Measurements from ENCODE around the gene PICALM. TPM values are rescaled to one million over a fixed set of nuclear protein-coding genes. Genes with fewer than 3 reads are reported as not detected.

PICALM gene
- total RNA-seq, 4 donors from 2014 or later: 201 to 292 (median 237) TPM

- TF ChIP-seq CTCF (IDR thresholded peaks at IDR 0.05): no peak
- no peak for TF ChIP-seq POLR2A (IDR thresholded peaks at IDR 0.05)
- H3K4me3 ChIP-seq: no peak overlapping the region
- H3K4me1 ChIP-seq: peaks cover 0 to 16% (median 1%) of the 10 kb centered on the region in 4 donors
- H3K36me3 ChIP-seq: peaks cover 0 to 7% (median 0%) of the 10 kb centered on the region in 3 donors
- no peak for DNase-seq
- no peaks in the 10 kb centered on the region for H3K27me3 ChIP-seq
- H3K27ac ChIP-seq: no peak overlapping the region
- H3K9me3 ChIP-seq: no peaks in the 10 kb centered on the region
Observed at GRCh38 chr11:86035164-86035563, 33.7 kb downstream of the PICALM start.

GRCh38 chr11:86034710-86035109 lies 34.2 kb downstream of the PICALM start:
- H3K9me3 ChIP-seq: no peaks in the 10 kb centered on the region
- H3K4me1 ChIP-seq: peaks cover 0 to 16% (median 1%) of the 10 kb centered on the region in 4 donors
- H3K27ac ChIP-seq: no peak overlapping the region
- DNase-seq: no peak
- TF ChIP-seq POLR2A (IDR thresholded peaks at IDR 0.05) (no peak), CTCF (IDR thresholded peaks at IDR 0.05) (no peak)
- no peak overlapping the region for H3K4me3 ChIP-seq
- no peaks in the 10 kb centered on the region for H3K27me3 ChIP-seq
- H3K36me3 ChIP-seq: peaks cover 0 to 7% (median 0%) of the 10 kb centered on the region in 3 donors

GRCh38 chr11:86021377-86021776 lies 47.5 kb downstream of the PICALM start:
- no peak overlapping the region for H3K27ac ChIP-seq
- H3K36me3 ChIP-seq: peaks cover 0 to 70% (median 0%) of the 10 kb centered on the region in 3 donors
- H3K4me3 ChIP-seq: no peak overlapping the region
- no peaks in the 10 kb centered on the region for H3K4me1 ChIP-seq
- no peaks in the 10 kb centered on the region for H3K9me3 ChIP-seq
- DNase-seq: no peak
- no peaks in the 10 kb centered on the region for H3K27me3 ChIP-seq
- TF ChIP-seq CTCF (IDR thresholded peaks at IDR 0.05) (no peak), POLR2A (IDR thresholded peaks at IDR 0.05) (no peak)

- Histone ChIP-seq H3K9me3 (no peaks in the 10 kb centered on the region), H3K4me1 (no peaks in the 10 kb centered on the region), H3K27me3 (no peaks in the 10 kb centered on the region), H3K36me3 (peaks cover 0 to 47% (median 0%) of the 10 kb centered on the region in 3 donors), H3K4me3 (no peak overlapping the region), H3K27ac (no peak overlapping the region)
- no peak for TF ChIP-seq CTCF (IDR thresholded peaks at IDR 0.05)
- no peak for TF ChIP-seq POLR2A (IDR thresholded peaks at IDR 0.05)
- DNase-seq: no peak
Observed at GRCh38 chr11:86018249-86018648, 50.6 kb downstream of the PICALM start.

GRCh38 chr11:86016451-86016850 lies 52.4 kb downstream of the PICALM start:
- Histone ChIP-seq H3K36me3 (peaks cover 0 to 51% (median 0%) of the 10 kb centered on the region in 3 donors), H3K4me1 (no peaks in the 10 kb centered on the region), H3K4me3 (no peak overlapping the region), H3K9me3 (no peaks in the 10 kb centered on the region), H3K27ac (no peak overlapping the region), H3K27me3 (no peaks in the 10 kb centered on the region)
- no peak for DNase-seq
- TF ChIP-seq CTCF (IDR thresholded peaks at IDR 0.05) (no peak), POLR2A (IDR thresholded peaks at IDR 0.05) (no peak)

- H3K36me3 ChIP-seq: peaks cover 0 to 51% (median 0%) of the 10 kb centered on the region in 3 donors
- TF ChIP-seq POLR2A (IDR thresholded peaks at IDR 0.05) (no peak), CTCF (IDR thresholded peaks at IDR 0.05) (no peak)
- no peak for DNase-seq
- no peaks in the 10 kb centered on the region for H3K27me3 ChIP-seq
- no peaks in the 10 kb centered on the region for H3K4me1 ChIP-seq
- no peaks in the 10 kb centered on the region for H3K9me3 ChIP-seq
- H3K27ac ChIP-seq: no peak overlapping the region
- H3K4me3 ChIP-seq: no peak overlapping the region
Observed at GRCh38 chr11:86015699-86016098, 53.2 kb downstream of the PICALM start.
